Activated T-helper 9 cell treated with anti-CD3 and anti-CD28 coated beads, Interleukin-2, amount 50 U/mL, for 16 hours (primary cell): ENCODE measurements around the gene NRL.

Source experiments
- DNase-seq: peaks from one replicate; pipeline ENCODE4 v3.0.0-alpha.2; 2020; ENCODE audit warnings: low read depth

Gene NRL

DNA sequence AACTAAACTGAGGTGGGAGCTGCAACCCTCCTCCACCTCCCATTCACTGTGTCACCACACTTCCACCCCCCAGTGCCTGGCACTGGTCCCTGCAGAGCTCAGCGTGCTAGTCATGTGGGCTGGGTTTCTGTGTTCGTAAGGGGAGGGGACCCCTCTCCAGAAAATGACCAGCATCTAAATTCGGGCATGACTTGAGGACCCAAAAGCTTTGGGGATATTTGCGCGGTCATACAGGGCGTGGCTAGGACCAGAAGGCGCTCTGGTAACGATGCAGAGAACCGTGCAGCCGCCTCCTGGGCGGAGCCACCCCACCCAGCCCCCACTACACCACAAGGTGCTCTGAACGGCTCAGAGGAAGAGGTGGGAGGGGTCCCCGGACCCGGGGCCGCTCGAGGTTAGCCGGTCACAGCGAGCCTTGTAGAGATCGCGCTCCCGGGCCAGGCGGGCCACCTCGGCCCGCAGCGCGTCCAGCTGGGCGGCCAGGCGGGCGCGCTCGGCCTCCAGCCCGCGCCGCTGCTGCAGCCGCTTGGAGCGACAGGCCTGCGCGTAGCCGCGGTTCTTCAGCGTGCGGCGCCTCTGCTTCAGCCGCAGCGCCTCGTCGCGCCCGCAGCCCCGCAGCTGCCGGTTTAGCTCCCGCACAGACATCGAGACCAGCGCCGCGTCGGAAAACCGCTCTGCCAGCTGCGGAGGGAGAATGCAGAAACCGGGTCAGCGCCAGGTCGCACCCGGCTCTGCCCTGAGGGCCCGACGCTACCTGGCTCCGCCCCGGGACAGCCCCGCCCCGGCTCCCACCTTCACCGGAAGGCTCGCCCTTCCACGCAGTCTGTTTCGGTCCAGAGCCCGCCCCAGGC lies 33.6 kb downstream of the NRL start:
- peak; percentile 58 for DNase-seq

DNA sequence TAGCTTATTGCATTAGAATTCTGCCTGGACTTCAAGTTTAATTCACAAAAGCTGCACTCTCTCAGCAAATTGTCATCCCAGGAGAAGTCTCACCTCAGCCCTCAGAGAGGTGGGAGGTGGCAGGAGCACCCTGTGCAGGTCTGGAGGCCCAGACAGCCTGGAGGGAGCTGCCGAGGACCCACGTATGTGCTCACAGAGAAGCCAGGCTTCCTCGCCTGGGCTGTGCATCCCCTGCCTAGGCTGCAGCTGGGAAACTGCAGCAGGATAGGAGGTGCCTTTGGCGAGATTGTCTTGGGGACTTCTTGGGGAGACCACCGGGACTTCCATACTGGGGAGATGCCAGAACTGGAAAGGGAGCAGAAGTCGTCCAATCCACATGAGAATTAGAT lies 34.6 kb downstream of the NRL start:
- DNase-seq, result no peak

DNA sequence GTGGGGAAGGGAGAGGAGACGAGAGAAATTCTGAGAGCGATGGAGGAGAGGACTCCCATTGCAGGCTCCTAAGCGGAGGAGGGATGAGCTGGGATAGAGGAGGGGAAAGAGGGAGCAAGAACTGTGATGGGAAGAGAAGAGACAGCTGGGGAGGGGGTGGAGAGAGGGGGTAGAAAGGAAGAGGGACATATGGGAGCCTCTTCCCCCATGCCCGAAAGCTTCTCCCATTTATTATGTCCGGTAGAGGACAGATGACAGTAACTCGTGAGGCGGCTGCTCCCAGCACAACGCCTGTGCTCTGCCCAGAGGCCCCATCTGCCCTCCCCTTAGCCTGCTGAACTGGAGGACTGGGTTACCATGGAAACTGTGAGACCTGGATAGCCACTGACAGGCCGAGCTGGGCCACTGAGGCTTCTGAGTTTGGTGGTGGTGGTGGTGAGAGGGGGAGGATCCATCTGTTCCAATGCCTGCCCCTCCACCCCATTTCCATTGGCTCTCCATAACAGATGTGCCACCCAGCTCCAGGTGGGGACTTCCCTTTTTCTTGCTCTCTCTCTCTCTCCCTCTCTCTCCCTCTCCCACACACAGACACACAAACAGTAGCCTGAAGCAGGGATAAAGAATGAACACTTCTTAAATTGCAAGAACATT lies 35.1 kb downstream of the NRL start:
- DNase-seq, result no peak

DNA sequence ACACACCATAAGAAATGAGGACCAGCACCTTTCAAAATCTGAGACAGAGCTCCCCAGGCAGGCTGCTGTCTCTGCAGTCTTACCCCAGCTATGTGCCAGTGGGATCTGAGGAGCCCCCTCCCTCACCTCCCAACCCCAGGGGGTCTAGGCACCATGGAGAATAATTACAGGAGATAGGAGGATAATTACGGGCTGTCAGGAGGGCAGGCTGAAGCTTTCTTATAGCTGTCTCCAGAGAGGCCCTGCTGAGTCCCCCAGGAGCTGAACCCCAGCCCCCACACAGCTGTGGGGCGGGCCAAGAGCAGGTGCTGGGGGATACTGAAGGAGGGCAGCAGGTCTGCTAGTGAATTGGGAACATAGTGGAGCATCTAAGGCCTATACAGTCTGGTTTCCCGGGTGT lies 36.6 kb downstream of the NRL start:
- DNase-seq, result no peak

DNA sequence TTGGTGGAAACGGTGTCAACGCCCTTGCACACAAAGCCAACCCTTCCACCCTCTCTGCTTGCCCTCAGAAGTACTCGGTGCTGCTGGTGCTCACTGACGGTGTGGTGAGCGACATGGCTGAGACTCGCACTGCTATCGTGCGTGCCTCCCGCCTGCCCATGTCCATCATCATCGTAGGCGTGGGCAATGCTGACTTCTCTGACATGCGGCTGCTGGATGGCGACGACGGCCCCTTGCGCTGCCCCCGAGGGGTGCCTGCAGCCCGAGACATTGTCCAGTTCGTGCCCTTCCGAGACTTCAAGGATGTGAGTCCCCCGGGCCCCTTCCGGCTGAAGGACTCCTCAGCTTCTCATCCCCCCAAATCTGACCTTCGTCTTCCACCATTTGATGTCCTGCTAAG lies 37.7 kb downstream of the NRL start:
- no peak for DNase-seq

DNA sequence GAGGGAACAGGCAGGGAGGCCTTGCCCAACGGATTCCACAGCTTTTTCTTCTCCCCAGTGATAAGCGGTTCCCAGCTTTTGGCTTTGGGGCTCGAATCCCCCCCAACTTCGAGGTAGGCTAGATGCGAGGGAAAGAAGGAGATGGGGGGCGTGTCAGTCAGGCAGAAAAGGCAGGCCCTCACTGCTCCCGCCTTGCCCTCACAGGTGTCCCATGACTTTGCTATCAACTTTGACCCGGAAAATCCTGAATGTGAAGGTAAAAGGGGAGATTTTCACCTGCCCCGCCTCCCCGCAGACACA lies 38.5 kb downstream of the NRL start:
- no peak for DNase-seq

DNA sequence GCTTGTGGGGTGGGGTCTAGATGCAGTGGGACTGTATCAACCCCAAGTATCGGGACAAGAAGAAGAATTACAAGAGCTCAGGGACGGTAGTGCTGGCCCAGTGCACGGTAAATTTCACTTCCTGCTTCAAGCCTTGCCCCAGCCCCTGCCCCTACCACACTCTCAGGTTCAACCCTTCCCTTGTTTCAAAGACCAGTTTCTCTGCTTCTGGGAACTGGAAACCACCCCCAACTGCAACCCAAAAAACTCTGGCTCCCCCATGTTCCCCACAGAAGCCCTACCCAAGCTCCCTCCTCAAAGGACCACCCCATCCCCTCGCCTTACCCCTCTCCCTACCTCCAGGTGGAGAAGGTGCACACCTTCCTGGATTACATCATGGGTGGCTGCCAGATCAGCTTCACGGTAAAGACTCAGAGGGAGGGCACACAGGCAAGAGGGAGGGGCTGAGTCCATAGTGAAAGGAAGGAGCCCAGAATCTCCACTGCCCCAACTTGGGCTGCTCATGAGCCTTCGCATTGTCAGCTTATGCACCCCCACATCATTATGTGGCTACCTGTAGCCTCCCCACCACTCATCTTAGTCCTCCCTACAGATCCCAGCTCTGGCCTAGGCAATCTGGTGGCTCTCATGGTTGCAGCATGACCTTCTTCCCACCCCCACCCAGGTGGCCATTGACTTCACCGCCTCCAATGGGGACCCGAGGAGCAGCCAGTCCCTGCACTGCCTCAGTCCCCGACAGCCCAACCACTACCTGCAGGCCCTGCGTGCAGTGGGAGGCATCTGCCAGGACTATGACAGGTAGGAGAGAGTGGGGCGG lies 39.1 kb downstream of the NRL start:
- DNase-seq, result no peak

DNA sequence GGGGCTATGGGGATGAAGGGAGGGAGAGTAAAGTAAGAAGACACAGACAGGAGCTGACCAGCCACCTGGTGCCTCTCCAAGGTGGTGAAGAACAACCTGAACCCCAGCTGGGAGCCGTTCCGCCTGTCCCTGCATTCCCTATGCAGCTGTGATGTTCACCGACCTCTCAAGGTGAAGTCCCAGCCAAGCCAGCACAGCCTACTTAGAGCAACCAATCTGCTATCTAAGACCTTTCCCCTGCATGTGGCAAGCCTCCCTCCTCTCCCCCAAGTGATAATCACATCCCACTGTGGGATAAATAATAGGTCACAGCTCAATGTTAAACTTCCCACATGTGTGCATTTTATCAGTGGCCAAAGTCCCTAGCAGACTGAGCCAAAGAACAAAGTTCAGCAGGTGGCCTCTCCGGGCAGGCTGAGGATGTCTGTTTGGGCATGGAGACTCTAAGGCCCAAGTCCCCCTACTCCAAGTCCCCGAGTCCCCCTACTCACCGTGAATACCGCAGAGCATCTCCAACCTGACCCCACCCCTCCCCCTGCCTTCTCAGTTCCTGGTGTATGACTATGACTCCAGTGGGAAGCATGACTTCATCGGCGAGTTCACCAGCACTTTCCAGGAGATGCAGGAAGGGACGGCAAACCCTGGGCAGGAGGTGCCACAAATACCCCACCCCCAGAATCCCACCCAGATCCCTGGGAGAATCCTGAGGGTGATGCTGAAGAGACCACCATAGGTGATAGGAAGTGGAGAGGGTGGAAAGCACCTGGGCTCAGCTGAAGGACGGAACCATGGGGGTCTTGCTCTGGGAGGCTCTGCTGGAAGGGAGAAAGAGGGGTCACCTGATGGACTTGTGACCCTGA lies 39.9 kb downstream of the NRL start:
- no peak for DNase-seq

DNA sequence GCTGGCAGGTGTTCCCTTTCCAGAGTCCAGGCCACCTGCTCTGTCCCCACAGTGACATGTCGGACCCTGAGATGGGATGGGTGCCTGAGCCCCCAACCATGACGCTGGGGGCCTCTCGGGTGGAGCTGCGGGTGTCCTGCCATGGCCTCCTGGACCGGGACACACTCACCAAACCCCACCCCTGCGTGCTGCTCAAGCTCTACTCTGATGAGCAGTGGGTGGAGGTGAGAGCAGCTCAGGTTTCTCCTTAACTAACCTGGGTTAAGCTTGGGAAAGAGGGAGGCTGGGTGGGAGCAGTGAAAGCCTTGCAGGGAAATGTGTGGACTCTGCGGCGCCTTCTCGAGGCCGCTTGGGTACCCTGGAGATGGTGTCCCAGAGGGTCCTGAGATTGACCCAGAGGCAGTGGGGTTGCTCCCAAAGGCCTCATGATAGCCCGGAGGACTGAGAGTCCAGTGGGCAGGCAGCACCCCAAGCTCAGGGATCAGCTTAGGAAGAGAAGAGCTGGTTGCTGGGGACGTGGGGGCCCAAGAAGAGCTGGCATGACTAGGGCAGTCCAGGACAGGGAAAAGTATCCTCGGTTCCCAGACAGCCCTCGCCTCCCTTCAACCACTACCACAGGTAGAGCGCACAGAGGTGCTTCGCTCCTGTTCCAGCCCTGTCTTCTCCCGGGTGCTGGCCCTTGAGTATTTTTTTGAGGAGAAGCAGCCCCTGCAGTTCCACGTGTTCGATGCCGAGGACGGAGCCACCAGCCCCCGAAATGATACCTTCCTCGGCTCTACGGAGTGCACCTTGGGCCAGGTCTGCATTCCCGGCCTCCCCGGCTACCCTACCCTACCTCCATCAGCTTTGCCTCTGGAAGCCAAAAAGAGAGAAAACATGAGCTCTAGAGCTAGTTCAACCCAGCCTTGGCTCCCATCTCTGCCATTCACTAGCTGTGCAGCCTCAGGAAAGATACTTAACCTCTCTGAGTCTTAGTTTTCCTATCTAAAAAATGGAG lies 41.6 kb downstream of the NRL start:
- no peak for DNase-seq

DNA sequence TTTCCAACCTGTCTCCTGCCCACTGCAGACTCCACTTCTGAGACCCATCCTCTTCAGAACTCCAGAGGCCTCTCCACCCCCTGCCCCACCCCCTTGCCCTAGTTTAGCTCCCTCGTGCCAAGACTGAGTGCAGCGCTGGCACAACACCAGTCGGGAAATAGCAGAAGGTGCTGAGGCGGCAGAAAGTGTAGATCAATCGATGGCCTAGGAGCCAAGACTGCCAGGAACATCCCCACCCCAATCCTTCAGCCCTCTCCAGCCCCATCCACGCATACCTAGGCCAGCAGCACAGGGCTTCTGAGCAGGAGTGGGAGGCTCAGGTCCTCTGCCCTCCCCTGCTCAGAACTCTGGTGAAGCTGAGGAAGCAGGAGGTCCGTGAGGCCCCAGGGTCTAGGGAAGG lies 42.3 kb downstream of the NRL start:
- no peak for DNase-seq

DNA sequence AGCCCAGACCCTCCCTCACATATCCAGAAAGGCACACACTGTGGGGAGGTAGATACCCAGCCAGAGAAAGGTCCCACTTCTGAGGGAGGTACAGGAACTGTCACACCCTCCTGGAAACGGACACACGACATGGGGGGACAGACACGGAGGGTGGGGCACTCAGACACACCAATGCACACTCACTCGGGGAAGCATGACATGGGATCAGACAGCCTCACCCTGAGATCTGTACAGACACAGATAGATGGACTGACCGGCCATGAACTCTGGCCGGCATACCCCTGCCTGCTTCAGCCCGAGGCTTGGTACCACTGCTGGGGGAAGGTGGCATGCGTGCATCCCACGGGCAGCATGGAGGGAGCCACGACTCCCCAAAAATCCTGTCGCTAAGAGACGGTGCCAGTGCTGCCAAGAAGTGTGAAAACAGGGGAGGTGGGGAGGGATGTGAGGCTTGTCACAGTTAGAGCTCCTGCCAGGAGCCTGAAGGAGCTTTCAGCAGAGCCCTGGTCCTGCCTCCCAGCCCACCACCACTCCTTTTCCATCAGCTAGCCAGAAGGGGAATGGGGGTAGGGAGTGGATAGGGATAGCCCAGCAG lies 42.8 kb downstream of the NRL start:
- DNase-seq, result no peak

DNA sequence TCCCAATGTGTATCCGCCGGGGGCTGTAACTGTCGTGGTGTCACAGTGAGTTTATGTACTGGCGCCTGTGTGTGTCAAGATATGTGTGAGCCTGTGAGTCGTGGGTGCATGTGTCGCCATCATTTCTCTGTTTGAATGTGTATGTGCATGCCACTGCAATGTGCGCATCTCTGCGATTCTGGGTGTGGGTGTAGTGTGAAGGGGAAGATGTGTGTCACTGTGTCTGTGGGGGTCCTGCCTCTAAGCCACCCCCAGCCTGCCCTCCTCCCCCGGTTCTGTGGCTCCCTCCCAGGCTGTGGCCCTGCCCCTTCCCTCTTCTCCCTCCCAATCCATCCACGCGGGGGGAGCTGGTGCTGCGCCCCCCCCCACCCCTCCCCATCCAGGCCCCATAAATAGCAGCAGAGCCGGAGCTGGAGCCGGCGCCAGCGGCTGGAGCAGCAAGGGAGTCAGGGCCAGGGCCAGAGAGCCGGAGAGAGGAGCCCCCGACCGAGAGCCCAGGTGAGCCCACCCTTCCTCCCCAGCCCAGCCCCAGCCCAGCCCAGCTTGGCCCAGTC lies 43.5 kb downstream of the NRL start, which contains the start of gene CPNE6:
Gene CPNE6 (plus strand): TSS at position 419 of the 554 bp plus-strand sequence. CDS start 1,375 bp downstream, outside the sequence.
- no peak for DNase-seq

DNA sequence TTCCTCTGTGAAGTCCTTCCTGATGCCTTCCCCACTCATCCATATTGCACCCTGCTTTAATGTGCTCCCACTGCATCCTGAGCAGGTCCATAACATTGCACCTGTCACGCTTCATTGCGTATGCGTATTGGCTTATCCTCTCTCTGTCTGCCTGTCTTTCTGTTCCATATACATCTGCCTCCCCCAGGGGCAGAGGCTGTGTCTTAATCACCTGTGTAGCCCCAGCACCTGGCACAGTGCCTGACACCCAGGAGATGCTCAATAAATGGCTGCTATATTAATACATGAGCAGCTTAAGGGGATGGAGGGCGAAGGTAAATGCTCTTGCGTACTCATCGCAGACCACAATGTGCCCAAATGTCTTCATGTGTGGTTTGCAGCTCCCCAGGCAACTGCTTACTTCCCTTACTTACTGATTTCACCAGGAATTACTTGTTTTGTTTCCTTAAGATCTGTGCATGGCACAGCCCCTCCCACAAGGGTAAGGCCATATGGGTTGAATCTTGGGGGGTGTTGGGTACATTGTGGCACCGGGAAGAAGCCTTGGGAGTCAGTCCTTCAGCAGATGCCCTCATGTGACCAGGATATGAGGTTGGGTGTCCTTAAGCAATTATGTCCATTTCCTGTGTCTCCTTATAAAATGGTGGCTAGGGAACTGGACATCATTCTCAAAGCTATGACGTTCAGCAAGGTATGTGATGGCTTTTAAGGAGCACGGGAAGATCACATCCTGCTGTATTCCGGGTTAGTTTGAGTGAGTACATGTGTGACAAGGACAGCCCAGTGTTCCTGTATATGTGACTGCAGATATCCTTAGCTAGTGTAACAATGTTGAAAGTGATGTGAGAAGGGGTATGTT lies 44.2 kb downstream of the NRL start:
- no peak for DNase-seq

DNA sequence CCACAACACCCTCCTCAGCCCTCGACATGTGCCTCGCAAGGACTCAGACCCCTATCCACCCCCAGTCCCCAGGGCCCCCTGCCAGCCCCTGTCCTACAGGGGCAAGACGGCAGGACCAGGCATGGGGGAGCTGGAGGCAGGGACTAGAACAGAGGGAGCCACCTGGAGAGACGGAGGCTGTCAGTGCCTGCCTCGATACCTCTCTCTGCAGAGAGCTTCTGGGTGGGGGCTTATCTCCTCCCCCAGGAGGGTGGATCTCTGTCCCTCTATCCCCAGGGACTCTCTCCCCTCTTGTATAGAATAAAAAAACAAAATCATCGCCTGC lies 45.4 kb downstream of the NRL start:
- DNase-seq, result no peak

DNA sequence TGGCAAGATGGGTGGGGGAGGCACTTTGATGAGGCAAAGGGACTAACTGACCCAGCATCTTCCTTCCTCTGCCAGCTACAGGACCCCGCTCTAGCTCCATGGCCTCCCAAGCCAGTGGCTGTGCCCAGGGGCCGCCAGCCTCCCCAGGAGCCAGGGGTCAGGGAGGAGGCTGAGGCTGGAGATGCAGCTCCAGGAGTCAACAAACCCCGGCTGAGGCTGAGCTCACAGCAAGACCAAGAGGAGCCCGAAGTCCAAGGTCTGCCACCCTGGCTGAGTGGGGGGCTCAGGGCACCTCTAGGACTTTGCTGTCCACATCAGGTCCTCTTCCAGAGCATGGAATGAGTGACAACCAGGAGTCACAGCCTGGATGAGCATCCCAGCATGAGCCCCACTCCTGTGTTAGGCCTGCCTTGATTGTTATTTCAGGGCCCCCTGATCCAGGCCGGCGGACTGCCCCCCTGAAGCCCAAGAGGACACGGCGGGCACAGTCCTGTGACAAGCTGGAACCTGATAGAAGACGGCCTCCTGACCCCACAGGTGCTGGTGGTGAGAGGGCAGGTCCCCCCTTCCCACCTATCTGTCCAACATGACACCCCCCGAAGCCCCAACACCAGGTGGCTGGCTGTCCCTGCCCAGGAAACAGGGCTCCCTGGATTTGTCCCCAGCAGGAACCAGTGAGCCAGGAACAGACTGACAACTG lies 45.9 kb downstream of the NRL start:
- no peak for DNase-seq

DNA sequence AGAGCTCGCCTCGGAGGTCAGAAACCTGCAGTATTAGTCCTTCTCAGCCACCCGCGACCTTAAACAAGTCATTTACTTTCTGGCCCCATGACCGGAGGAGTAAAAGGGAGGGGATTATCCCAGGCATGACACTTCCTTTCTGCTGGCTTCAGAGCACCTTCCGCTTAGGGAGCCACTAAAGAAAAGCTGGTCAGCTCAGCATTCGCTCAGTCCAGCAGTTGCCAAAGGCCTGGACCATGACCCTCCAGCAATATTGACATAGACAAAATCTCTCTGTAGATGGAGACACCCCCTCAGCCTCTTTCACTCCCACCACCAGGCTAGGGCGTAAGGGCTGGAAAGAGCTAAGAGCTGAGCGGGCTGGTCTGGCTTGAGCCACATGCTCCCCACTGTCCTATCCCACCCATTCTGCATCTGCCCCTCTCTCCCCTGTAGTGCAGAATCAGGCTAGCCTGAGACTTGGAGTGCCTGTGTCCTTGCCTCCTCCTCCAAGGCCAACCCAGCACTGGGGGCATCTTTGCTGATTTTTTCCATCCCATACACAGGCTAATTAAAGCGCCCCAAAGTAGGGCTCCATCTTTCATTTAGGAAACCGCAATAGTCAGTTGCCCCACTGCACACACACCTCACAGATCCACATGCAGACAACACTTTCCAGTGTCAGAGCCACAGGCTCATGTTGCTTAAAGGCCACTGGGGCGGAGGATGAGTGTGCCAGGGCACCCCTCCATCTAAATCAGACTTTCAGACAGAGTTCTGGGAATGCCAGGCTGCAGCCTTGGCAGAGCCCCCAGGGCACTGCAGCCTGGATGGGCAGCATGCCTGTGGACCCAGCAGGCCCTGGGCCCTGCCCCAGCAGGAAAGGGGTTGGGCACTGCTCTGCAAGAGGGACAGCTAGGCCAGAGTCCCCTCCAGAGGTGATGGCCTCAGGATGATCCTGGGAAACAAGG lies 47.3 kb downstream of the NRL start:
- DNase-seq, result no peak

DNA sequence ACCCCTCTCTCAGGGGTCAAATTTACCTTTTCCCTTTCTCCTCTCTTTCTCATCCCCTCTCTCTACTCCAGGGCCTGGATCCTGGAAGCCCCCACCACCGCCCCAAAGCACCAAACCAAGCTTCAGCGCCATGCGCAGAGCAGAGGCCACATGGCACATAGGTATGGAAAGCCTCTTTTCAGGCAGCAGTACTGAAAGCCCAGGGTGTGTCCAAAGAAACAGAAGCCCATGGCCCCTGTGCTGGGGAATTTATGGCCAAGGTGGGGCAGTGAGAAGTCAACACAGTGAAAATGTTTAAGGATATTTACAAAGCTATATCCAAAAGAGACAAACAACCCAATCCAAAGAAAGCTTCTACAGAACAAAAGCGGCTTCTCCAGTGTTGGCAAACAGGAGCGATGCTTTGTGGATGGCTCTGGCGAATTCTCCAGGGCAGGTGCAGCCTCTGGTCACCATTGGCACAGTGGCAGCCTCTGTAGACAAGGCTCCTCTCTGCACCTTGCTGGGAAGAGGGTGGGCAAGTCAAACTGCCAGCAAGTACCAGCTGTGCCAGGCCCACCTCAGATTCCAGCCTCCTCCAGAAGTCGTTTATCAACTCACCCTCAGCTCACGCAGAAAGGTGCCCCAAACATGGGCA lies 48.1 kb downstream of the NRL start:
- no peak for DNase-seq
